GM19452 (cell line): Measurements from ENCODE around the gene BSN.
A peak's percentile ranks its signal among the peaks of the same experiment; 100 is the strongest.
"Not testable (repeated sequence)": the region's sequence is repeated elsewhere in the genome, so short reads cannot be mapped to it uniquely, and the experiment has no call there.

Experiments
- ATAC-seq: cut with Tn5 transposase; IDR thresholded peaks from one replicate; pipeline ENCODE4 v1.9.1; 2021; ENCODE audit not compliant: unreplicated experiment

Gene BSN

DNA sequence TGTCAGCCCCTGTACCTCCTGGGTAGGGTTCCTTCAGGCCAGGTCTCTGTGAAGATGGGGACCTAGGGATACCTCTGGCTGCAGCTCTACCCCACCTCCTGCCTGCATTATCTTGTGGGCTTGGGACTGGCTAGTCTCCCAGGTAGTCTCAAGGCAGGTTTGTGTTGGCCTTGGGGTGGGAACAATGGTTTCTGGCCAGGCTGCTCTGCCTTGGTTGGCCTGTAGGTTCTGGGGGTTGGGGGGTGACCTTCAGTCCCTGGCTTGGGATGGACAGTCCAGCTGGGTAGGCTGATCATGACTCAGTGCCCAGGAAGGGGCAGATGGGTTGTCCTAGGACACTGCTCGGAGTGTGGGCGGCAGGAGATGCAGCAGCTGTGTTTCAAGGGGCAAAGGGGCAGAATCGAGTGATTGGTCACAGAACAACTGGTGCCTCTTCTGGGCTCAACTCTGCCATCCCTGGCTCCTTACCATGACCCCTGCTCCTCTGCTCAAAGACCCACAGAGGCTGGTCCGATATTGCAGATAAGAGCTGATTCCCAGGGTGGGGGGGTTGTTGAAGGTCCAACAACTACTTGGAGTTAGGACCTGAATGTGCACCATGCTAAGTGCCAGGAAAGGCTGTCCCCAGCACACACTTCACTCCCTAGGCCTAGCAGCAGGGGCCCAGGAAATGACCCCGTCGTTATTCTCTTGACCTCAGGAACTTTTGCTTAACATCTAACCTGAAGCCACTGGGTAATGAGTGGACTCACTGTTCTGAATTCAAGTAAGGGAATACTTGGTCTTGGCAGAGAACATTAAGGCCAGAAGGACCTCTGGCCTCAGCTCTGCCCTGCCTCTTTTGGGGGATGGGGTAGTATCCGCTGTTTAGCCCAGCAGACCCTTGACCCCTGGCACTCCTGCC, 18.1 kb upstream of the BSN start:
- no peak for ATAC-seq

DNA sequence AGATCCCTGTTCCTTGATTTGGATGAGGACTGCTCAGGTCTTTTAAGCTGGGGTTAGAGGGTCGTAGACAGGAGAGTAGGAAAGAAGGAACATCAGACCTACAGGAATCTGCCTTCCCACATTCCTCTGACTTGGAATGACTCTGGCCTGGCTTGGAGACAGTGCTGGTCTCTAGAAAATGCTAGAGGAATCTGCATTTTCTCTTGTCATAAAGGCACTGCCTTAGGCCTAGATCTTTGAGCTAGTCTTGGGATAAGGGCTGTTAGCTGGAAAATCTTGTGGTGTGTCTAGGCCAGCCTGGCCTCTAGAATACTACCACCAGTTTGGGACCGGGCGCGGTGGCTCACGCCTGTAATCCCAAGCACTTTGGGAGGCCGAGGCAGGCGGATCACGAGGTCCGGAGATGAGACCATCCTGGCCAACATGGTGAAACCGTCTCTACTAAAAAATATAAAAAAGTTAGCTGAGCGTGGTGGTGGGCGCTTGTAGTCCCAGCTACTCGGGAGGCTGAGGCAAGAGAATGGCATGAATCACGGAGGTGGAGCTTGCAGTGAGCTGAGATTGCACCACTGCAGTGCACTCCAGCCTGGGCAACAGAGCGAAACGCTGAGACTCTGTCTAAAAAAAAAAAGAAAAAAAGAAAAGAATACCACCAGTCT, 17.3 kb upstream of the BSN start:
- ATAC-seq: no peak

DNA sequence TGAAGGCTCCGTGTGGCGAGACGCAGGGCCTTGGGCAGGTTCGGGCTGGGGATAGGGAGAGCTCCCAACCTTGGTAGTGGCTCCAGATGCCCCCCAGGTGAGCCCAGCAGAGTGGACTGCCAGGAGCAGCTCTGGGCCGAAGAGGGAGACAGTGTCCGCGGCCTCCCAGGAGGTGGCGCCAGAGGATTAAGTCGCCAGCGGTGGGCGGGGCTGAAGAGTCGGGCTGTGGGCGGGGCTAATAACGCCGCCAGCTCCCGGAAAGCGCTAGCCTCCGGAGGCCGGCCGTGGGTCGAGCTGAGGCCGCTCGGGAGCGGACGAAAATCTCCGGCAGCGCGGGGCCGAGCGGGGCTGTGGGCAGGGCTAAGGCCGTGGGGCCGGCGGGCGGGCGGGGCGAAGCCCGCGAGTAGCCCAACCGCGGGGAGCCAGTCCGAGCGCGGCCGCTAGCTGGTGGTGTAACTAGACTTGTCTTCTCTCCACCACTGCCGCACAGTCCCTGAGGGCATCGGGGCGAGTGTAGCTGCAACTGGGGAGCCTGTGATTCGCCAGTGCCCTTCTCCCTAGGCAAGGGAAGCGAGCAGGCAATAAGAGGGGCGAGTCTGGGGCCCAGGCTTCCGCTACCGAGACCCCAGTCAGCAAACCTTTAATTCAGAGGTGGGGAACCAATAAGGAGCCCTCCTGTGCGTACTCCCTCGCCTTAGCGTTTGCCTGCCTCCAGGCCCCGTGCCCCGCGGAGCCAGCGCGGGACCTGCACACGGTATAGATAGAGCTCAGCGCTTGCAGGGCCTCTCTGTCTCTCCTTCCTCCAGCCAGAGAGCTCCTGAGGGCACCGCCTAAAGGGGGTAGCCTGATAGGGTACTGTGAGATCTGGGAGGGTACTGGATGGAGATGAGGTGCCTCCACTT, 14.4 kb upstream of the BSN start:
- ATAC-seq: peak; percentile 87

DNA sequence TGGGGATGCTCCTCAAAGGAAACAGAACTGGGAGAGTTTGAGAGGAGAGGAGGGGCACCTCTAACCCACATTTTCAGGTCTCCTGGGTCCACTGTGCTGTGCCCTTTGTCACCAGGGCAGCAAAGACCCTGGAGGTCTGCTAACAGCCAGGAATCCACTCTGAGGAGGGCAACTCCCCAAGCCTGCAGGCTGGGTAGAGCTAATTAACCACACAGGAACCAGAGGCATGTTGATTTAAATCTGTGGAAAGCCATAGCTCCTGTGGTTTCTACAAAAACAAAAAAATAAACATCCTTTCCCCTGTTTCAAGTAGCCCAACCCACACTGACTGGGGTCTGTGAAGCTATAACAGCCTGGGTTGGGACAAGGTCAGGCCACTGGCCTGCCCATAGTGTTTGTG, 2.2 kb upstream of the BSN start:
- no peak for ATAC-seq

DNA sequence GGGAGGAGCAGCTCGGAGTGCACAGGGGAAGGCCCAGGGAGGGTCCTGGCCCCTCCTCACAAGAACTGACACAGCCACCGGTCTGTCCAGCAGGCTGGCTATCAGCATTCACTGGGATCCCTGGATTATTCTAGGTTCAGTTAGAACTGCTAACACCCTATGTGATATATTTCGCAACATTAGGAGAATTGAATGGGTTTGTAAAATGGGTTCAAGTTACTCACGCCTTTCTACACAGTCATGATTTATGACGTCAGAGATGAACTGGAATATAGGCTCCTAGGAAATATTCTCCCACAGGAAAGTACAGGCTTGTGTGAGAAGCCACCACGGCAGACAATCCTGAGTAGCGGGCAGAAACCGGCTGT, 969 bp upstream of the BSN start:
- no peak for ATAC-seq

DNA sequence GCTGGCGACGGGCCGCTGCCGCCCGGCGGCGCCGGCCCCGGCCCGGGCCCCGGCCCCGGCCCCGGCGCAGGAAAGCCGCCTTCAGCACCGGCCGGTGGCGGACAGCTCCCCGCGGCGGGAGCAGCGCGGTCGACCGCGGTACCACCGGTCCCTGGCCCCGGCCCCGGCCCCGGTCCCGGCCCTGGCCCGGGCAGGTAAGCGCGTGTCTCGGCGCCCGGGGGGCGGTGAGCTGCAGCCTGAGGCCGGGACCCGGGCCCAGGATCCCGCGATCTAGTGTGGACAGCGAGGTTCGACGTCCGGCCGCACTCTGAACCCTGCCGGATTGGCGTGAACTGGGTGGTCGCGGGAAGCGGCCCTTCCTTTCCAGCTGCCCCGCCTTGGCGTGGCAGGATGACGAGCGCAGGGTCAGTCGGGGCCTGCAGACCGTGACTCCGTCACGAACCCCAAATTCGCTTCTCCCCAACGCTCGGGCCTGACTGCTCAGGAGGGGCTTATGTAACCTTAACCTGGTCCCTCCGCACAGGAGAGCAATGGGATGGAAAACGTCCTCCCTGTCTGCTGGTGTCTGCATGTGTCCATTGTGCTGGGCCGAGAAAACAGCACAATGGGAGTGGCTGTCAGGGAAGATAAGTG, 472 bp downstream of the BSN start:
- peak; percentile 52 for ATAC-seq

DNA sequence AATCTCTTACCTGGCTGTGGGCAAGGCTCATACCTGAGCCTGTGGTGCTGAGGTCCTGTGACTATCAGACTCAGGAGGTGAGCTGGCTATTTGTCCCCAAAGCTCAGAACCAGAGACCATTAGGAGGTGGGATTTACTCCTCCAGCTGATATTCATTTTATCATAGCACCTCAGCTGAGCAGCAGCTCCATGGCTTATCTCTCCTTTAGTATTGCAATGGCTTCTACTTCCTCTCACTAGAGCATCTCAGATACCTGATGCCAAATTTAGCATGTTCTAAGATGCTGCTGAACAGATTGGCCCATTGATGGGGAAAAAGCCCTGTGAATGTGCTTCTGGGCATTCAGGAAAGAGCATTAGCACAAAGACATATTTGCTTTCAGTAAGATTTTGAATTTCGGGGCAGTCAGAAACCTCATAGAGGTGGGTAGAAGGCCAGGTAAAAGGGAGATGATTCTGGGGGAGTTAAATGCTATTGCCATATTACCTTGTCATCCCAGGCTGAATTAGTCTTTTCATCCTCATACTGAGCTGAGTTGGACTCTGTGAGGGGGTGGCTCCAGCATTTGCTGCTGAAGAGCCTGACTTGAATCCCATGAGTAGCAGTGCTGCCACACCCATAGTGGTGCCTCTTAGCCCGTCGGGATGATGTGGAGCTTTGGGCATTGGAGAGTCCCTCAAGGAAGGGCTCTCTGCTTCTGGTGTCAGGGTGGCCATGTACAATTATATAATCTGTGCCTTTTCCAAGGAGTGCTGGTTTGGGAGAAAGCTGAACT, 2.4 kb downstream of the BSN start:
- no peak for ATAC-seq

DNA sequence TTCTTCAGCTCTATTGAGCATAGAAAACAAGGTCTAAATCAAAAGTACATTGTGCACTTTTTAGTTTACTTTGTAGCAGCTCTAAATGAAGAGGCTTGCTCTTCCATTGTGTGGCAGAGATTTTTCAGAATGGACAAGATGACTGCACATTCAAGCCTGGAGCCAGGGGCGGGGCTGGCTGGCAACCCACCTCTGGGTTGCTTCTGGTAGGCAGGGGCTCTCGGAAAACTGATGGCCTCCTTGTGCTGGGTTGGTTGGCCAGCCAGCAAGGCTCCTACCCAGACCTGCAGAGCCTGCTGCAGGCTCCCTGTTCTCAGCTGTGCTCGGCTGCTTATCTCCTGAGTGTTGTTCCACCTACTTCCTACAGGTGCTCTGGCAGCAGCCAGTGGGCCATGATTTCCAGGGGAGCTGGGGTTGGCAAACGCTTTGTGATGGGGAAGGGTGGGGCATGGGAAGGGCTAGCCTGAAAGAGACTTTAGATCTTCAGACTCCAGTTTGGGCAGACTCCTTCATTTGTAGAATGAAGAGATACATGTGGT, 8.8 kb downstream of the BSN start:
- ATAC-seq: no peak

DNA sequence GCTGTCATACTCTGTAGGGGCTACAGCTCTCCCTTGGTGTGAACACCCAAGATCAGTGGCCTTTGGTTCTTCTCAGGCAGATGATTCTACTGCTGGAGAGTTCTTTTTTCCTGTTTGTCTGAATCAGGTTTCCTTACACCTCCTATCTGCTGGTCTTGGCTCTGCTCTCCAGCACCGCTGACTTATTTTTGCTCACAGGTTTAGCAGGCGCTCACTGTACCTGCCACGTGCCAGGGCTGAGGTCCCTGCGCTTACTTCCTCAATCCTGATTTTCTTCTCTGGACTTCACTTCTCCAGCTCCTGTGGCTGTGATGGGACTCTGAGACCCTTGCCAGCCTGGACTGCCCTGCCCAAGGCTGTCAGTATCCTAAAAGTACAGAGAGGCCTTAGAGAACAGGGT, 9.5 kb downstream of the BSN start:
- no peak for ATAC-seq

DNA sequence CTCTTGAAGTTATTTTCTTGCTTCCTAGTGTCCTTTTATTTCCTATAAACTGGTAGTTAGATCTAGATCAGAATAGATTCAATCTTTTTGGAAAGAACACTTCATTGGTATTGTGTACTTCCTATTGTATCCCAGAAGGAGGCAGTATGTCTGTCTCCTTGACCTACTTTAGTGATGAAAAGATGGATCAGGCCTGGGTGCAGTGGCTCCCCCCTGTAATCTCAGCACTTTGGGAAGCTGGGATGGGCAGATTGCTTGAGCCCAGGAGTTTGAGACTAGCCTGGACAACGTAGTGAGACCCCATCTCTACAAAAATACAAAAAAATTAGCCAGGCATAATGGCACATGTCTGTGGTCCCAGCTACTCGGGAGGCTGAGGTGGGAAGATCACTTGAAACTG, 12.0 kb downstream of the BSN start:
- ATAC-seq: no peak

DNA sequence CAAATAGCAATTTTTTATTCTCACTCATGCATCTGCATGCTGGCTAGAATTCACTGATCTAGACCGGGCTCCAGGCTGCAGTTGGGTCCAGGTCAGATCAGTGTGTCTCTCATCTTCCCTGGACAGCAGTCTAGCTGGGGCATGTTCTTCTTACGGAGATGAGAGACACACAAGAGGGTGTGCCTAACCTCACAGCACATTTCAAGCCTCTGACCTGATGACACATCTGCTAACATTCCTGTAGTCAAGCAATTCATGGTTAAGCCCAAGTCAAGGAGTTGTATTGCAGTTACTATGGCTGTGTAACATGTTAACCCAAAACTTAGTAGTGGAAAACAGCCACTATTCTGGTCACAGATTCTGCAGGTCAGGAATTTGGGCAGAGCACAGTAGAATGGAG, 13.1 kb downstream of the BSN start:
- ATAC-seq: no peak

DNA sequence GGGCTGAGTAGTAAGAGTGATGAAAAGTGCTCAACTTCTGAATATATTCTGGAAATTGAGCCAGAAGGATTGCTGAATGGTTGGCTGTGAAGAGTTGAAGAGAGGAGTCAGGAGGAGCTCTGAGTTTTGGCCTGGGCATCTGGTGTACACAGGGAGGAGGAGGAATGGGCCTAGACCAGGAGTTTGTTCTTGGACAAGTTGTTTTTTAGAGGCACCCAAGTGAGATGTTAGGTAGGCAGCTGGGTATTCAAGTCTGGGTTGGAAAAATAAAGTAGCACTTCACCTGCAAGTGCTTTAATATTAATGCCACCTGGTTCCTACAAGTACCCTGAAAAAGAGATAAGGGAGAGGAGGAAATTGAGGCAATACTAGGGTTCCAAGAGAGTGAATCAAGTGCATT, 14.7 kb downstream of the BSN start:
- ATAC-seq: no peak

DNA sequence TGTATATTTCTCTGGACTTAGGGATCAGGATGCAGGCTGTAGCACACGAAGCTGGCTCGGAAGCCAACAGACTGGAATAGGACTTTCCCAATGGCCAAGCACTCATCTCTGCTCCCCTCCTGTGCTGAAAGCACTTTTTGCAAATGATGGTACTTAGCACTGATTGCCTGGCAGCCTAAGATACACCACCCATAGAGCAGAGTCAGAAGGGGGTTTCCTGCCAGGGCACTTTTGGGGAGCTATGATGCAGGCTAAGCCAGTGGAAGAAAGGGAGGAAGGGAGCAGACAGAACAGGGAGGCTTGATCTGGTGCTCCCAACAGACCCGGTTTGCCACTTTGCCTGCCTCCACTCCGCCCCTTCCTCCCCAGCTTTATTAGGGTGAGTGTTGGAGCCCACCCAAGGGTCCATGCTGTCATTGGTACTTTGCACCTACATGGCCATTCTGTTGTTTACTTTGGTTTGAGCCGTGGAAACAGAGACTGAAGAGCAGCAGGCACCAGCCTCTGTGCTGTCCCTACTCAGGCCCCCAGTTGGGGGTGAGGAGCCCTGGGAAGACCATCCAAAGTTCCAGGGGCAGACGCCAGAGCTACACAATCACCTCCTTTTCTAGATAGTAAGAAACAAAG, 15.9 kb downstream of the BSN start:
- no peak for ATAC-seq

DNA sequence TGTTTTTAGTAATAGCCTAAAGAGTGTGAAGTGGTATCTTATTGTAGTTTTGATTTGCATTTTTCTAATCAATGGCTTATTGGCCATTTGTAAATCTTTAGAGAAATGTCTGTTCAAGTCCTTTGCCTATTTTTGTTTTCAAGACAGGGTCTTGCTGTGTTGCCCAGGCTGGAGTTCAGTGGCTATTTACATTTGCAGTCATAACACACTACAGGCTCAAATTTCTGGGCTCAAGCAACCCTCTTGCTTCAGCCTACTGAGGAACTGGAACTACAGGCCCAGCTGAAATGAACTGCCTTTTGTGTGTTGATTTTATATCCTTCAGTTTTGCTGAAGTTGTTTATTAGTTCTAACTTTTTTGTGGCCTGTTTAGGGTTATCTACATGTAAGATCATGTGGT, 27.9 kb downstream of the BSN start:
- ATAC-seq: no peak

DNA sequence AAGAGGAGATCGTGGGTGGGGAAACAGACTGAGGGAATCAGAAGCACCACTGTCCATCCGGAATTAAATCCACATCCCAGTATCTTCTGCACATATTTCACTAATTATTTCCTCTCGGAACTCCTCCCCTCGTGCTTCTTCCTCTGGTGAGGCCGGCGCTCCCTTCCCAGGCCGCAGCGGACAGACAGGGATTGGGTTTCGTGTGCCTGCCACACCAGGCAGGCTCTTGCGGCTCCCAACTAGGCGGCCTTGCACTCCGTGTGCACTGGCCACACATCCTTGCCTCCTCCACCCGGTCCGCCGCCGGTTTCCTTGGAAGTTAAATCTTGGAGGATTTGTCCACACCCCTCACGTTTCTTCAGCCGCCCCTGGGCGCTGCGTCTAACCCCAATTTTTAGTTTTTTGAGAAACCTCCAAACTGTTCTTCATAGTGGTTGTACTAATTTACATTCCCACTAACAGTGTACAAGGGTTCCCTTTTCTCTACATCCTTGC, 31.0 kb downstream of the BSN start:
- ATAC-seq: not testable (repeated sequence)

DNA sequence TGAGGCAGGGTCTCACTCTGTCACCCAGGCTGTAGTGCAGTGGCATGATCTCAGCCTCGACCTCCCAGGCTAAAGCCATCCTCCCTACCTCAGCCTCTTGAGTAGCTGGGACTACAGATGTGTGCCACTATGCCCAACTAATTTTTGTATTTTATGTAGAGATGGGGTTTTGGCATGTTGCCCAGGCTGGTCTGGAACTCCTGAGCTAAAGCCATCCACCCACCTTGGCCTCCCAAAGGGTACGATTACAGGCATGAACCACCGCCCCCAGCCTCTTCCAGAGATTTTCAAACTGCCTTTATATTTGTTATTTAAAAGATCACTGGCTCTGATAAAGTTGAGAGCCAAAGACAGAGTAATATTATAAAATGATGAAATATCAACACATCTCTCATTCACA, 37.3 kb downstream of the BSN start:
- ATAC-seq: no peak

DNA sequence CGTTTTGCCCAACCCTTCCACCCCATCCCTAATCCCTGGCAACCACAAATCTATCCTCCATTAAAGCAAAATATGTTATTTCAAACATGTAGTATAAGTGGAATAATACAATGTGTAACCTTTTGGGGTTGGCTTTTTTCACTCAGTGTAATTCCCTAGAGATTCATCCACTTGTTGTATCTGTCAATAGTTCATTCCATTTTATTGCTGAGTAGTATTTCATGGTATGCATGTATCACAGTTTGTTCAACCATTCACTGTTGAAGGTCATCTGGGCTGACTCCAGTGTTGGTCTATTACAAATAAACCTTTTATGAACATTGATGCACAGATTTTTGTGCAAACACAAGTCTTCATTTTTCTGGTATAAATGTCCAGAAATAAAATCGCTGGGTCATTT, 38.8 kb downstream of the BSN start:
- no peak for ATAC-seq

DNA sequence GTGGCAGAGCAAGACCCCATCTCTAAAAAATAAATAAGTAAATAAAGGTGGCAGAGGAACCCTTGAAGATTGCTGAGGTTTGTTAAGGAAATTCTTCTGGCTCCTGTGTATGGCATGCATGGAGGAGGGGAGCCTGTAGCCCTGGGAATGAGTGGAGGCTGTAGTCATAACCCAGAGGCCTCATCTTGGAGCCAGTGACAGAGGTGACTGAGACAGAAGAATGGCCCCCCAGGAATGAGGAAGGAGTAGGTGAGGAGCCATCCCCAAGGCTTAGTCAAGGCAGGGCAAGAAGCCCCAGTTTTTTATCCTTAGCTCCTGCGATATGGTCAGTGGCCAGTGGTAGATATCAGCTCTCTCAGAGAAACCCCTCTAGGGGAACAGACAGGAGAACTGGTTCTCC, 46.5 kb downstream of the BSN start:
- ATAC-seq: no peak

DNA sequence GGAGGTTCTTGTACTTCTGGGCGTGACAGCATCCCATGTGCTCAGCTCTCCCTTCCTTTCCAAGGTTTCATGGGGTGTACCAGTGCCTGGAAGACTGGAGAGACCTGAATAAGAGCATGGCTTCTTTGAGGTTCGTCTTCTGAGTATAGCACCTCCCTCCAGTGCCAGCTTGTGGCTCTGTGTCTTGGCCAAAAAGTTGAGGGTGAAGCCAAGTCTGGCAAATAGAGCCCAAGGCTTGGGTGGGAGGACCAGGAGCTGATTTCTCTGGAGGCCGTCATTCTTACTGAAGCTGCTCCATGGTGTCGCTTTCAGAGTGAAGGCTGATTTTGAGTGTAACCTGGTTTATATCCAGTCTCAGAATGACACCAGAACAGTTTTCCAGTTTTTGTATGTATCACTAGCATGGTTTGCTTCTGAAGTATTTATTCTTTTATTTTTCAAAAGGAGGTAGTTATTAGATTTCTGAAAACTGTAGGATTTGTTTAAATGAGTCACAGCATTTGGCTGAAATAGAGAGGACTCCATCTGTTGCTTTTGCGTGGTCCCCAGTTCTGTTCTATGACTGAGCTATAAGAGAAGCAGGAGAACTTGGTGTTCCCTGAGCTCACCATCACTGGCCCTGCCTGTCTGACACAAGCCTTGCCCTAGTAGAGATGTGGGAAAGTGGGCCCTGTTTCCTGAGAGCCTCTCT, 47.2 kb downstream of the BSN start:
- no peak for ATAC-seq
